H9 (cell line): ENCODE data around the gene ANAPC2. TPM values are rescaled to one million over a fixed set of nuclear protein-coding genes. Genes with fewer than 3 reads are reported as not detected.

ENCODE experiments used
- DNase-seq: peaks from one replicate; pipeline ENCODE4 v3.0.0-alpha.2; 2017
- H2AFZ ChIP-seq: one replicate; pipeline ENCODE4 v1.6.1; 2013; ENCODE audit warnings: mild to moderate bottlenecking, low read length, control low read depth, moderate library complexity
- H2AK5ac ChIP-seq: 2 replicates; pipeline ENCODE4 v1.6.1; 2013; ENCODE audit warnings: low read length, control low read depth, mixed read lengths; ENCODE audit not compliant: insufficient read length
- H2BK120ac ChIP-seq: one replicate; pipeline ENCODE4 v1.6.1; 2013; ENCODE audit warnings: low read depth, mild to moderate bottlenecking, low read length, control low read depth, inconsistent platforms; ENCODE audit not compliant: poor library complexity, severe bottlenecking
- H2BK12ac ChIP-seq: 2 replicates; pipeline ENCODE4 v1.6.1; 2013; ENCODE audit warnings: low read length, control low read depth, mixed read lengths, low read depth; ENCODE audit not compliant: insufficient read length
- H2BK15ac ChIP-seq: 2 replicates; pipeline ENCODE4 v1.6.1; 2013; ENCODE audit warnings: low read depth, low read length, control low read depth
- H2BK20ac ChIP-seq: one replicate; pipeline ENCODE4 v1.6.1; 2013; ENCODE audit warnings: low read depth, mild to moderate bottlenecking, low read length, control low read depth, inconsistent platforms; ENCODE audit not compliant: poor library complexity, severe bottlenecking
- H2BK5ac ChIP-seq: 2 replicates; pipeline ENCODE4 v1.6.1; 2013; ENCODE audit warnings: low read length, control low read depth, mixed read lengths; ENCODE audit not compliant: insufficient read length
- H3K14ac ChIP-seq: 2 replicates; pipeline ENCODE4 v1.6.1; 2013; ENCODE audit warnings: low read length, control low read depth; ENCODE audit not compliant: insufficient read depth
- H3K18ac ChIP-seq: 2 replicates; pipeline ENCODE4 v1.6.1; 2013; ENCODE audit warnings: low read depth, mild to moderate bottlenecking, mixed read lengths, low read length, control low read depth; ENCODE audit not compliant: insufficient read length
- H3K23ac ChIP-seq: 2 replicates; pipeline ENCODE4 v1.6.1; 2013; ENCODE audit warnings: low read length, control low read depth, mixed read lengths, low read depth; ENCODE audit not compliant: insufficient read length
- H3K23me2 ChIP-seq: 2 replicates; pipeline ENCODE4 v1.6.1; 2013; ENCODE audit warnings: low read depth, mild to moderate bottlenecking, mixed read lengths, low read length, control low read depth; ENCODE audit not compliant: insufficient read length, poor library complexity, severe bottlenecking
- H3K27ac ChIP-seq: 2 replicates; pipeline ENCODE4 v1.5.1; 2013; ENCODE audit warnings: low read length, control low read depth, mixed read lengths, low read depth; ENCODE audit not compliant: insufficient read length
- H3K27me3 ChIP-seq: 2 replicates; pipeline ENCODE4 v1.6.1; 2013; ENCODE audit warnings: low read length, control low read depth, inconsistent platforms; ENCODE audit not compliant: insufficient read depth
- H3K4ac ChIP-seq: 2 replicates; pipeline ENCODE4 v1.6.1; 2013; ENCODE audit warnings: low read depth, mild to moderate bottlenecking, control low read depth, inconsistent platforms, low read length, moderate library complexity
- H3K4me1 ChIP-seq: 2 replicates; pipeline ENCODE4 v1.6.1; 2013; ENCODE audit warnings: low read length, control low read depth, inconsistent platforms; ENCODE audit not compliant: insufficient read depth
- H3K4me2 ChIP-seq: 2 replicates; pipeline ENCODE4 v1.6.1; 2013; ENCODE audit warnings: low read length, control low read depth, mixed read lengths; ENCODE audit not compliant: insufficient read length, insufficient read depth
- H3K56ac ChIP-seq: 2 replicates; pipeline ENCODE4 v1.6.1; 2013; ENCODE audit warnings: low read depth, mild to moderate bottlenecking, mixed read lengths, low read length, control low read depth; ENCODE audit not compliant: insufficient read length
- H3K79me1 ChIP-seq: 2 replicates; pipeline ENCODE4 v1.6.1; 2013; ENCODE audit warnings: low read depth, mild to moderate bottlenecking, moderate library complexity, low read length, control low read depth, inconsistent platforms; ENCODE audit not compliant: insufficient read depth, poor library complexity, severe bottlenecking
- H3K79me2 ChIP-seq: 2 replicates; pipeline ENCODE4 v1.6.1; 2013; ENCODE audit warnings: low read length, control low read depth, inconsistent platforms; ENCODE audit not compliant: insufficient read depth
- H3K9ac ChIP-seq: 2 replicates; pipeline ENCODE4 v1.6.1; 2013; ENCODE audit warnings: low read length, control low read depth, mixed read lengths; ENCODE audit not compliant: insufficient read length; ENCODE audit errors: extremely low read depth
- H3K9me3 ChIP-seq: one replicate; pipeline ENCODE4 v1.6.1; 2013; ENCODE audit warnings: low read depth, low read length, inconsistent platforms; ENCODE audit not compliant: control insufficient read depth
- H3T11ph ChIP-seq: one replicate; pipeline ENCODE4 v1.6.1; 2013; ENCODE audit warnings: mild to moderate bottlenecking, low read length, control low read depth, inconsistent platforms
- H4K20me1 ChIP-seq: one replicate; pipeline ENCODE4 v1.6.1; 2013; ENCODE audit not compliant: control insufficient read depth, insufficient read length, insufficient read depth
- H4K5ac ChIP-seq: 2 replicates; pipeline ENCODE4 v1.6.1; 2013; ENCODE audit warnings: low read depth, mild to moderate bottlenecking, mixed read lengths, low read length, control low read depth; ENCODE audit not compliant: insufficient read length
- H4K8ac ChIP-seq: replicated peaks from 2 replicates; pipeline ENCODE4 v1.6.1; 2013; ENCODE audit warnings: low read length, control low read depth, mixed read lengths, low read depth; ENCODE audit not compliant: insufficient read length
- H4K91ac ChIP-seq: 2 replicates; pipeline ENCODE4 v1.6.1; 2013; ENCODE audit warnings: low read depth, mild to moderate bottlenecking, moderate library complexity, mixed read lengths, low read length, control low read depth; ENCODE audit not compliant: insufficient read length
- H3K27ac Mint-ChIP-seq, 3 experiments: 2 replicates in 2 of 3; 3 replicates in 1 of 3; pipeline ENCODE4 v1.8.0; 2020 to 2021; ENCODE audit warnings: mixed read lengths in 3 of 3, mild to moderate bottlenecking in 1 of 3, moderate library complexity in 1 of 3
- H3K27me3 Mint-ChIP-seq: 2 replicates; pipeline ENCODE4 v1.8.0; 2021; ENCODE audit warnings: low read depth, mild to moderate bottlenecking, moderate library complexity, mixed read lengths
- H3K36me3 Mint-ChIP-seq, 3 experiments: 2 replicates in 2 of 3; 3 replicates in 1 of 3; pipeline ENCODE4 v1.8.0; 2020 to 2021; ENCODE audit warnings: low read depth in 3 of 3, mixed read lengths in 3 of 3; ENCODE audit not compliant: insufficient read depth in 1 of 3
- H3K4me1 Mint-ChIP-seq, 2 experiments: 2 replicates each; pipeline ENCODE4 v1.8.0; 2020; ENCODE audit warnings: mixed read lengths in 2 of 2
- H3K4me3 Mint-ChIP-seq, 2 experiments: 2 replicates in 1 of 2; 3 replicates in 1 of 2; pipeline ENCODE4 v1.8.0; 2020 to 2021; ENCODE audit warnings: mild to moderate bottlenecking in 2 of 2, mixed read lengths in 2 of 2, moderate library complexity in 1 of 2
- H3K9me3 Mint-ChIP-seq, 2 experiments: 2 replicates in 1 of 2; 3 replicates in 1 of 2; pipeline ENCODE4 v1.8.0; 2020; ENCODE audit warnings: mild to moderate bottlenecking in 2 of 2, mixed read lengths in 2 of 2, moderate library complexity in 1 of 2
- WGBS: extraction: QIAGEN DNeasy Blood & Tissue Kit; methylation state at CpG from one replicate; pipeline ENCODE4 v1.1.7; 2013; ENCODE audit warnings: missing lambda C conversion rate, low lambda C conversion rate, mixed read lengths; ENCODE audit not compliant: insufficient read length; ENCODE audit errors: extremely low coverage; 5-methylcytosine and 5-hydroxymethylcytosine counted together
- total RNA-seq: library from RNA; stranded (reverse); gene quantifications from 2 replicates; pipeline ENCODE4 v1.2.1, GENCODE V29; 2021
- TF ChIP-seq, protein P1 (sequence below): fragments of 200-600 bp; sonication (generic); conservative IDR thresholded peaks from 3 replicates; pipeline ENCODE4 v1.8.0; 2021; ENCODE audit warnings: antibody characterized with exemption, mild to moderate bottlenecking

ANAPC2 gene
- total RNA-seq, 1 experiment from 2014 or later, result 54.8 TPM

DNA sequence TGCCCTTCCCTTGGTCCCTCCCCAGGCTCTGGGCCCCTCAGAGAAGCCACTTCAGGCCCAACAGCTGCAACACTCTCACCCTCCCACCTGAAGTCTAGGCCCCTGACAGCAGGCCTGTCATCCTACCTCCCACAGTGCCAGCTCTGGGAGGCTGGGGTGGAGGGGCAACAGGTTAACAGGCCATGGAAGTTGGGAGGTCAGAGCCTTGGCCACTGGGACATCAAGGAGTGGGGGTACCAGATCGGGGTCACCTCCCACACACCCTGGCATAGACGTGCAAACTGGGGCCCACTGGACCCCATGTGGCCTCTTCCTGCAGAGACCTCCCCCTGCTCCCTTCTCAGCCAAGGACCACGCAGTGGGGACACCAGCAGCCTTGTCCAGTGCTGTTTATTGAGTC, 2.9 kb upstream of the ANAPC2 start:
- WGBS, result no CpG with 5 or more reads among the region's 3 CpGs

More for the DNA sequence above, 2.9 kb upstream of the ANAPC2 start:
- Histone ChIP-seq H3K79me1 (peaks cover 6% of the 10 kb centered on the region), H3K18ac (no peak overlapping the region), H4K5ac (no peak overlapping the region), H3K23me2 (peaks cover 13% of the 10 kb centered on the region), H3K14ac (no peak overlapping the region), H4K20me1 (no peaks in the 10 kb centered on the region), H3K9ac (no peak overlapping the region), H2AK5ac (no peak overlapping the region), H3K4me2 (no peak overlapping the region), H4K8ac (no peak overlapping the region), H2BK120ac (no peak overlapping the region), H3K23ac (no peak overlapping the region), H3K27me3 (no peaks in the 10 kb centered on the region), H3K4ac (no peak overlapping the region), H3K27ac (no peak overlapping the region), H3K79me2 (peaks cover 10% of the 10 kb centered on the region; the same call in 1 of the 2 replicates), H2AFZ (no peak overlapping the region), H2BK5ac (no peak overlapping the region), H2BK15ac (no peak overlapping the region), H4K91ac (no peak overlapping the region), H3K4me1 (peaks cover 5% of the 10 kb centered on the region; the same call in 1 of the 2 replicates), H3K9me3 (no peaks in the 10 kb centered on the region), H2BK20ac (no peak overlapping the region), H3K56ac (no peak overlapping the region), H3T11ph (no peak overlapping the region), H2BK12ac (no peak overlapping the region)
- TF ChIP-seq, protein P1, sequence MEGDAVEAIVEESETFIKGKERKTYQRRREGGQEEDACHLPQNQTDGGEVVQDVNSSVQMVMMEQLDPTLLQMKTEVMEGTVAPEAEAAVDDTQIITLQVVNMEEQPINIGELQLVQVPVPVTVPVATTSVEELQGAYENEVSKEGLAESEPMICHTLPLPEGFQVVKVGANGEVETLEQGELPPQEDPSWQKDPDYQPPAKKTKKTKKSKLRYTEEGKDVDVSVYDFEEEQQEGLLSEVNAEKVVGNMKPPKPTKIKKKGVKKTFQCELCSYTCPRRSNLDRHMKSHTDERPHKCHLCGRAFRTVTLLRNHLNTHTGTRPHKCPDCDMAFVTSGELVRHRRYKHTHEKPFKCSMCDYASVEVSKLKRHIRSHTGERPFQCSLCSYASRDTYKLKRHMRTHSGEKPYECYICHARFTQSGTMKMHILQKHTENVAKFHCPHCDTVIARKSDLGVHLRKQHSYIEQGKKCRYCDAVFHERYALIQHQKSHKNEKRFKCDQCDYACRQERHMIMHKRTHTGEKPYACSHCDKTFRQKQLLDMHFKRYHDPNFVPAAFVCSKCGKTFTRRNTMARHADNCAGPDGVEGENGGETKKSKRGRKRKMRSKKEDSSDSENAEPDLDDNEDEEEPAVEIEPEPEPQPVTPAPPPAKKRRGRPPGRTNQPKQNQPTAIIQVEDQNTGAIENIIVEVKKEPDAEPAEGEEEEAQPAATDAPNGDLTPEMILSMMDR, result no peak
- peak overlapping the region in 1 of 2 experiments; percentile 72; a peak in 2 of 5 replicates for H3K4me3 Mint-ChIP-seq
- H3K27me3 Mint-ChIP-seq, result no peaks in the 10 kb centered on the region
- peaks cover 22 to 30% of the 10 kb centered on the region in 2 experiments for H3K4me1 Mint-ChIP-seq
- no peaks in the 10 kb centered on the region for H3K9me3 Mint-ChIP-seq
- H3K36me3 Mint-ChIP-seq, result peaks cover 7 to 29% (median 20%) of the 10 kb centered on the region in 3 experiments; a peak in 6 of 7 replicates
- DNase-seq, result no peak
- no peak overlapping the region for H3K27ac Mint-ChIP-seq
